ENCODE measurements around the gene MYL9. TPM values are rescaled to one million over a fixed set of nuclear protein-coding genes. Genes with fewer than 3 reads are reported as not detected.

MYL9 gene
- total and polyA plus RNA-seq, 7 donors: 23.1 to 86.6 (median 42.5) TPM

GRCh38 chr20:36538026-36538722 is 3.1 kb upstream of the MYL9 start:
- Histone ChIP-seq H3K9me3 (no peaks in the 10 kb centered on the region), H3K4me1 (no peaks in the 10 kb centered on the region), H3K4me3 (no peak overlapping the region), H3K27ac (no peak overlapping the region), H3K36me3 (ENCODE audit: insufficient read depth in 1 of 2, low read depth in 1 of 2) (no peaks in the 10 kb centered on the region), H3K27me3 (ENCODE audit: insufficient read depth in 3 of 3, low read length in 2 of 3) (no peaks in the 10 kb centered on the region)
- no peak for ATAC-seq
- no peak for TF ChIP-seq CTCF (IDR thresholded peaks at IDR 0.05)
- intact Hi-C loops (cut with DNase I): no loop called here
- WGBS, 3 donors: 63 to 70% (median 67%) methylated on average over 11 of the region's 11 CpGs
- DNase-seq: no peak

GRCh38 chr20:36540551-36541211 is 638 bp upstream of the MYL9 start:
- H3K36me3 ChIP-seq (ENCODE audit: insufficient read depth in 1 of 2, low read depth in 1 of 2): peaks cover 0 to 3% of the 10 kb centered on the region in 2 donors
- H3K4me3 ChIP-seq: peak overlapping the region; percentile 74
- no peak for ATAC-seq
- H3K4me1 ChIP-seq: peaks cover 8% of the 10 kb centered on the region
- no peaks in the 10 kb centered on the region for H3K9me3 ChIP-seq
- H3K27ac ChIP-seq: peak overlapping the region; percentile 79
- no peaks in the 10 kb centered on the region for H3K27me3 ChIP-seq (ENCODE audit: insufficient read depth in 3 of 3, low read length in 2 of 3)
- DNase-seq: peak in 1 of 2 donors; percentile 64
- intact Hi-C loops (cut with DNase I): no loop called here
- TF ChIP-seq CTCF (IDR thresholded peaks at IDR 0.05): no peak
- 56 to 63% (median 58%) methylated on average over 41 of the region's 41 CpGs for WGBS, 3 donors

GRCh38 chr20:36541768-36542488 is 609 bp downstream of the MYL9 start:
- peak overlapping the region; percentile 74 for H3K4me3 ChIP-seq
- DNase-seq (peak; percentile 37 to 54), ATAC-seq (peak; percentile 28 to 52 (median 44))
- H3K27ac ChIP-seq: peak overlapping the region; percentile 79
- no peaks in the 10 kb centered on the region for H3K27me3 ChIP-seq (ENCODE audit: insufficient read depth in 3 of 3, low read length in 2 of 3)
- peak; percentile 25 for TF ChIP-seq CTCF (IDR thresholded peaks at IDR 0.05)
- 27 to 42% (median 30%) methylated on average over 9 to 14 of the region's 14 CpGs for WGBS, 3 donors
- peaks cover 8% of the 10 kb centered on the region for H3K4me1 ChIP-seq
- no peaks in the 10 kb centered on the region for H3K9me3 ChIP-seq
- intact Hi-C loops (cut with DNase I): no loop called here
- peaks cover 0 to 3% of the 10 kb centered on the region in 2 donors for H3K36me3 ChIP-seq (ENCODE audit: insufficient read depth in 1 of 2, low read depth in 1 of 2)

GRCh38 chr20:36542516-36543183 is 1.3 kb downstream of the MYL9 start:
- 78 to 79% (median 79%) methylated on average over 10 of the region's 10 CpGs for WGBS, 3 donors
- H3K9me3 ChIP-seq: no peaks in the 10 kb centered on the region
- TF ChIP-seq CTCF (IDR thresholded peaks at IDR 0.05): no peak

More at GRCh38 chr20:36542516-36543183, 1.3 kb downstream of the MYL9 start:
- DNase-seq (peak in 1 of 2 donors; percentile 41), ATAC-seq (peak in 2 of 4 donors; percentile 3 to 5)
- Histone ChIP-seq H3K4me3 (peak overlapping the region; percentile 74), H3K4me1 (peaks cover 8% of the 10 kb centered on the region), H3K36me3 (ENCODE audit: insufficient read depth in 1 of 2, low read depth in 1 of 2) (peaks cover 0 to 3% of the 10 kb centered on the region in 2 donors), H3K27ac (peak overlapping the region; percentile 79), H3K27me3 (ENCODE audit: insufficient read depth in 3 of 3, low read length in 2 of 3) (no peaks in the 10 kb centered on the region)
- intact Hi-C loops (cut with DNase I): no loop called here

Measured in psoas muscle (tissue), 8 donors.